Panc1 (cell line): ENCODE results near the gene KRTAP10-7. TPM values are rescaled to one million over a fixed set of nuclear protein-coding genes. Genes with fewer than 3 reads are reported as not detected.
"Not testable (repeated sequence)": the region's sequence is repeated elsewhere in the genome, so short reads cannot be mapped to it uniquely, and the experiment has no call there.

Experiments used
- ATAC-seq: fragments of 200-7000 bp; cut with Tn5 transposase; 2 replicates; pipeline ENCODE4 v1.9.1; 2020; ENCODE audit warnings: mild to moderate bottlenecking, moderate library complexity
- BruUV-seq: library from RNA; stranded (reverse); fragments of 400-500 nt; replicated peaks from 2 replicates; lab custom pipeline; 2021; lab: Mats Ljungman, UMichigan
- CTCF ChIA-PET: fragments of 300-600 bp; sonication (Branson Sonifier 250); formaldehyde crosslinking; loops from one replicate; lab custom pipeline; 2022; ENCODE audit warnings: antibody characterized with exemption; lab: Charles Lee
- POLR2A ChIA-PET: fragments of 300-600 bp; sonication (Branson Sonifier 250); formaldehyde crosslinking; loops from one replicate; lab custom pipeline; 2022; ENCODE audit warnings: antibody characterized with exemption; lab: Charles Lee
- DNase-seq: peaks from one replicate; pipeline ENCODE4 v3.0.0-alpha.2; 2010; ENCODE audit warnings: low read depth, low spot score
- H3K27ac ChIP-seq: 2 replicates; pipeline ENCODE4 v1.5.1; 2011; ENCODE audit warnings: mild to moderate bottlenecking, low read length, inconsistent platforms
- H3K27me3 ChIP-seq: fragments of 200-500 bp; sonication (Bioruptor generic); 2 replicates; pipeline ENCODE4 v1.6.0; 2014; ENCODE audit warnings: low read length, inconsistent platforms; ENCODE audit not compliant: control insufficient read depth, insufficient read depth
- H3K36me3 ChIP-seq: fragments of 200-500 bp; sonication (Bioruptor generic); 2 replicates; pipeline ENCODE4 v1.5.1; 2014; ENCODE audit warnings: inconsistent platforms, mild to moderate bottlenecking, low read length, moderate library complexity; ENCODE audit not compliant: control insufficient read depth, insufficient read depth
- H3K4me1 ChIP-seq: 2 replicates; pipeline ENCODE4 v1.5.1; 2011; ENCODE audit warnings: inconsistent platforms, mild to moderate bottlenecking, low read length, moderate library complexity; ENCODE audit not compliant: control insufficient read depth, insufficient read depth
- H3K4me3 ChIP-seq, 2 experiments: 2 replicates each; pipeline ENCODE4 v1.5.1; 2011 to 2012; ENCODE audit warnings: low read depth in 2 of 2, low read length in 2 of 2, mild to moderate bottlenecking in 2 of 2, inconsistent platforms in 1 of 2, moderate library complexity in 1 of 2
- H3K9me3 ChIP-seq: fragments of 200-500 bp; sonication (Bioruptor generic); 2 replicates; pipeline ENCODE4 v1.5.1; 2014; ENCODE audit warnings: low read depth, mild to moderate bottlenecking, inconsistent platforms, low read length, moderate library complexity; ENCODE audit not compliant: control insufficient read depth, insufficient read depth
- CTCF ChIP-seq: fragments of 450-650 bp; IDR thresholded peaks from 2 replicates; pipeline ENCODE4 v1.5.1; 2017; ENCODE audit warnings: mild to moderate bottlenecking
- POLR2AphosphoS5 ChIP-seq: IDR thresholded peaks from 2 replicates; pipeline ENCODE4 v1.6.1; 2012; ENCODE audit warnings: mild to moderate bottlenecking, low read depth, low read length, moderate library complexity
- SIN3A ChIP-seq: IDR thresholded peaks from 2 replicates; pipeline ENCODE4 v1.6.1; 2012; ENCODE audit warnings: low read depth, mild to moderate bottlenecking, low read length, moderate library complexity, borderline replicate concordance; ENCODE audit not compliant: insufficient read depth
- TCF7L2 ChIP-seq: IDR thresholded peaks from 2 replicates; pipeline ENCODE4 v1.6.1; 2011; ENCODE audit warnings: mild to moderate bottlenecking, low read depth, low read length, inconsistent platforms
- in situ Hi-C: cut with HindIII; loops from 2 replicates; pipeline ENCODE4 v1.10.0; 2016; ENCODE audit warnings: low sequenced_read_pairs, low pct_unique_long_range_greater_than_20kb
- intact Hi-C: fragments of 100-400 bp; cut with micrococcal nuclease; formaldehyde crosslinking; loops from one replicate; pipeline ENCODE4 v1.10.0; 2022; ENCODE audit not compliant: unreplicated experiment
- total RNA-seq: library from RNA; stranded (reverse); gene quantifications from one replicate; pipeline ENCODE4 v1.2.1, GENCODE V29; 2021; ENCODE audit not compliant: unreplicated experiment
- TF ChIP-seq, protein P1 (sequence below), 2 experiments: IDR thresholded peaks; 2 replicates each; pipeline ENCODE4 v1.6.1; 2011 to 2012; ENCODE audit warnings: low read depth in 2 of 2, control low read depth in 1 of 2, low read length in 1 of 2, mild to moderate bottlenecking in 1 of 2, moderate library complexity in 1 of 2; ENCODE audit not compliant: insufficient read depth in 1 of 2

Gene KRTAP10-7
- total RNA-seq, 1 experiment from 2014 or later: not detected

DNA sequence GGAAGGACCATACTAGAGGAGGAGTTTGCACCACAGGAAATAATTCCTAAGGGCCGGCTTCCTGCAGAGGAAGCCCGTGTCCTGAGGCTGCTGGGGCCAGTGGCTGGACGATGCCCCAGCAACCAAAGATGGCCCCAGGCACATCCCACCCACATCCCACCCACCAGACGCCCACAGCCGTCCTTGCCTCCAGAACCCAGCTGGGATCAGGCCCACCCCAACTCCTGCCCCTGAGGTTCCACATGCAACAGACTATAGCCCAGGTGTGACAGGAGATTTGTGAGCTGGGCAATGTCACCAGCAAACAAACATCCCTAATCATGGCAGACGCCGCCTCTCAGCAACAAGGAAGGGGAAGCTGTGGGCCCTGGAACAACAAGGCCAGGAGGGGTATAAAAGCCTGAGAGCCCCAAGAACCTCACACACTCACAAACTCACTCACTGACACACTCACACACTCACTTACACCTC lies 26.3 kb downstream of the KRTAP10-7 start, which contains the start of gene KRTAP10-9:
Gene KRTAP10-9 (plus strand): TSS at position 421 of the 471 bp plus-strand sequence. CDS start 79 bp downstream, outside the sequence.
- TF ChIP-seq, protein P1, sequence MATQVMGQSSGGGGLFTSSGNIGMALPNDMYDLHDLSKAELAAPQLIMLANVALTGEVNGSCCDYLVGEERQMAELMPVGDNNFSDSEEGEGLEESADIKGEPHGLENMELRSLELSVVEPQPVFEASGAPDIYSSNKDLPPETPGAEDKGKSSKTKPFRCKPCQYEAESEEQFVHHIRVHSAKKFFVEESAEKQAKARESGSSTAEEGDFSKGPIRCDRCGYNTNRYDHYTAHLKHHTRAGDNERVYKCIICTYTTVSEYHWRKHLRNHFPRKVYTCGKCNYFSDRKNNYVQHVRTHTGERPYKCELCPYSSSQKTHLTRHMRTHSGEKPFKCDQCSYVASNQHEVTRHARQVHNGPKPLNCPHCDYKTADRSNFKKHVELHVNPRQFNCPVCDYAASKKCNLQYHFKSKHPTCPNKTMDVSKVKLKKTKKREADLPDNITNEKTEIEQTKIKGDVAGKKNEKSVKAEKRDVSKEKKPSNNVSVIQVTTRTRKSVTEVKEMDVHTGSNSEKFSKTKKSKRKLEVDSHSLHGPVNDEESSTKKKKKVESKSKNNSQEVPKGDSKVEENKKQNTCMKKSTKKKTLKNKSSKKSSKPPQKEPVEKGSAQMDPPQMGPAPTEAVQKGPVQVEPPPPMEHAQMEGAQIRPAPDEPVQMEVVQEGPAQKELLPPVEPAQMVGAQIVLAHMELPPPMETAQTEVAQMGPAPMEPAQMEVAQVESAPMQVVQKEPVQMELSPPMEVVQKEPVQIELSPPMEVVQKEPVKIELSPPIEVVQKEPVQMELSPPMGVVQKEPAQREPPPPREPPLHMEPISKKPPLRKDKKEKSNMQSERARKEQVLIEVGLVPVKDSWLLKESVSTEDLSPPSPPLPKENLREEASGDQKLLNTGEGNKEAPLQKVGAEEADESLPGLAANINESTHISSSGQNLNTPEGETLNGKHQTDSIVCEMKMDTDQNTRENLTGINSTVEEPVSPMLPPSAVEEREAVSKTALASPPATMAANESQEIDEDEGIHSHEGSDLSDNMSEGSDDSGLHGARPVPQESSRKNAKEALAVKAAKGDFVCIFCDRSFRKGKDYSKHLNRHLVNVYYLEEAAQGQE (IDR thresholded peaks at IDR 0.05; ENCODE audit: insufficient read depth in 1 of 2, low read depth in 2 of 2, low read length in 1 of 2): no peak
- no peak for TF ChIP-seq POLR2AphosphoS5
- TF ChIP-seq SIN3A: no peak
- no peak for TF ChIP-seq CTCF
- no peak for TF ChIP-seq TCF7L2
- ATAC-seq (no peak), DNase-seq (no peak)
- in situ Hi-C loops: no loop called here
- no peaks in the 10 kb centered on the region for H3K27me3 ChIP-seq
- H3K4me1 ChIP-seq: no peaks in the 10 kb centered on the region
- no peaks in the 10 kb centered on the region for H3K36me3 ChIP-seq
- H3K27ac ChIP-seq: no peak within 1 kb of the TSS
- intact Hi-C loops: no loop called here
- POLR2A ChIA-PET: no interaction called here
- no peak within 1 kb of the TSS for H3K4me3 ChIP-seq
- no TSS peak for BruUV-seq
- CTCF ChIA-PET: interaction anchor here (0.6 kb wide), 1 partner anchor 97 kb away, joined by 10 read pairs; no protein-coding TSS in a partner anchor
- H3K9me3 ChIP-seq: peaks cover 7% of the 10 kb centered on the region; the same call in 1 of the 2 replicates

DNA sequence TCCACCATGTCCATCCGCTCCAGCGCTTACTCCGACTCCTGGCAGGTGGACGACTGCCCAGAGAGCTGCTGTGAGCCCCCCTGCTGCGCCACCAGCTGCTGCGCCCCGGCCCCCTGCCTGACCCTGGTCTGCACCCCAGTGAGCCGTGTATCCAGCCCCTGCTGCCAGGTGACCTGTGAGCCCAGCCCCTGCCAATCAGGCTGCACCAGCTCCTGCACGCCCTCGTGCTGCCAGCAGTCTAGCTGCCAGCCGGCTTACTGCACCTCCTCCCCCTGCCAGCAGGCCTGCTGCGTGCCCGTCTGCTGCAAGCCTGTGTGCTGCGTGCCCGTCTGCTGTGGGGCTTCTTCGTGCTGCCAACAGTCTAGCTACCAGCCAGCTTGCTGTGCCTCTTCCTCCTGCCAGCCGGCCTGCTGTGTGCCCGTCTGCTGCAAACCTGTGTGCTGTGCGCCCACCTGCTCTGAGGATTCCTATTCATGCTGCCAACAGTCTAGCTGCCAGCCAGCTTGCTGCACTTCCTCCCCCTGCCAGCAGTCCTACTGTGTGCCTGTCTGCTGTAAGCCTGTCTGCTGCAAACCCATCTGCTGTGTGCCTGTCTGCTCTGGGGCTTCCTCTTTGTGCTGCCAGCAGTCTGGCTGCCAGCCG lies 26.9 kb downstream of the KRTAP10-7 start:
- POLR2A ChIA-PET, H3K36me3 ChIP-seq, in situ Hi-C loops, H3K27me3 ChIP-seq, H3K9me3 ChIP-seq, H3K4me1 ChIP-seq, intact Hi-C loops, DNase-seq, H3K4me3 ChIP-seq, BruUV-seq, H3K27ac ChIP-seq, ATAC-seq: not testable (repeated sequence)
- CTCF ChIA-PET: interaction anchor here (0.6 kb wide), 1 partner anchor 98 kb away, joined by 10 read pairs; no protein-coding TSS in a partner anchor

DNA sequence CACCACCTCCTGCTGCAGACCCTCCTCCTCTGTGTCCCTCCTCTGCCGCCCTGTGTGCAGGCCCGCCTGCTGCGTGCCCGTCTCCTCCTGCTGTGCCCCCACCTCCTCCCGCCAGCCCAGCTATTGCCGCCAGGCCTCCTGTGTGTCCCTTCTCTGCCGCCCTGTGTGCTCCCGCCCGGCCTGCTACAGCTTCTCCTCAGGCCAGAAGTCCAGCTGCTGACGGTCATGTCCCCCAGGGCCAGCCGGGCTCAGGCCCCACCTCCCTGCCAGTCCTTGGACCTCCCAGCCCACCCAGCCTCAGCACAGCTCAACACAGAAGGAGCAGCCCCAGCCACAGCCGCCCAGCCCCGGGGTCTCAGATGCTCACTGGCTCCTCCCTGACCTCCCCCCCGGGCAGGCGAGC lies 27.4 kb downstream of the KRTAP10-7 start:
- POLR2A ChIA-PET, ATAC-seq, H3K36me3 ChIP-seq, CTCF ChIA-PET, DNase-seq, H3K27me3 ChIP-seq, H3K4me1 ChIP-seq, BruUV-seq, intact Hi-C loops, H3K27ac ChIP-seq, in situ Hi-C loops, H3K9me3 ChIP-seq, H3K4me3 ChIP-seq: not testable (repeated sequence)
